Inferior parietal cortex (tissue), 1 donor: ENCODE results near the gene SNX1.
"Not testable (repeated sequence)": the region's sequence is repeated elsewhere in the genome, so short reads cannot be mapped to it uniquely, and the experiment has no call there.

Experiments
- DNase-seq: peaks from one replicate; pipeline ENCODE4 v3.0.0-alpha.2; 2016; ENCODE audit errors: extremely low spot score

SNX1 gene

GRCh38 chr15:64095795-64096667 lies at the start of gene SNX1:
Gene SNX1 (plus strand): TSS chr15:64095982. CDS start chr15:64096014, 32 bp downstream.
- peak; percentile 97 for DNase-seq

GRCh38 chr15:64046421-64047153 lies 49.2 kb upstream of the SNX1 start, which contains the start of gene DAPK2:
Gene DAPK2 (minus strand): TSS chr15:64046485. CDS start chr15:64040261, 6,224 bp downstream.
- peak; percentile 70 for DNase-seq

GRCh38 chr15:64048781-64049460 lies 46.9 kb upstream of the SNX1 start:
- no peak for DNase-seq

- DNase-seq: no peak
Observed at GRCh38 chr15:64050281-64051092, 45.3 kb upstream of the SNX1 start.

- no peak for DNase-seq
Observed at GRCh38 chr15:64051093-64051402, 44.7 kb upstream of the SNX1 start.

- no peak for DNase-seq
Observed at GRCh38 chr15:64051407-64052259, 44.1 kb upstream of the SNX1 start.

- no peak for DNase-seq
Observed at GRCh38 chr15:64052925-64053491, 42.8 kb upstream of the SNX1 start.

- DNase-seq: not testable (repeated sequence)
Observed at GRCh38 chr15:64053674-64054073, 42.1 kb upstream of the SNX1 start.

- DNase-seq: no peak
Observed at GRCh38 chr15:64058279-64058678, 37.5 kb upstream of the SNX1 start.

GRCh38 chr15:64059104-64059503 lies 36.7 kb upstream of the SNX1 start:
- DNase-seq: not testable (repeated sequence)

GRCh38 chr15:64060716-64061115 lies 35.1 kb upstream of the SNX1 start:
- DNase-seq: no peak

GRCh38 chr15:64066451-64066850 lies 29.3 kb upstream of the SNX1 start:
- DNase-seq: no peak

GRCh38 chr15:64067564-64068030 lies 28.2 kb upstream of the SNX1 start:
- DNase-seq: peak; percentile 91

GRCh38 chr15:64068133-64068532 lies 27.6 kb upstream of the SNX1 start:
- no peak for DNase-seq

GRCh38 chr15:64070106-64070505 lies 25.7 kb upstream of the SNX1 start:
- DNase-seq: no peak

GRCh38 chr15:64070965-64071851 lies 24.6 kb upstream of the SNX1 start:
- DNase-seq: peak; percentile 56

- DNase-seq: no peak
Observed at GRCh38 chr15:64071931-64072765, 23.6 kb upstream of the SNX1 start.

GRCh38 chr15:64072812-64073211 lies 23.0 kb upstream of the SNX1 start:
- no peak for DNase-seq
